ENCODE measurements around the gene CCNY.

DNA sequence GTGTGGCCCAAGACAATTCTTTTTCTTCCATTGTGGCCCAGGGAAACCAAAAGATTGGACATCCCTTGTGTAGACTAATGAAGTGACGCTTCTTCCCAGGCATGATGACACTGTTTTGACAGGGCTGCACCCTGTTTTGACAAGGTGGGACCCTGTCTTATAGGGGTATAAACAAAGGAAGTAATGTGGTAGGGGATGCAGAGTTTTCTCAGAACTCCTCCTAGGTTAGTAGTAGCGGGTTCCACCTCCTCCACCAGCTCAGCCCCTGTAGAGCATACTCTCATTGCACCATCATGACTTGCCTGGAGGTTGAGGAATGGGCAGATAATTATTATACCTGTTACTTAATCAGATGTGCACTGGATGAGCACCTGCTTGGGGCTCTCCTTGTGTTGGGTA, 123.1 kb downstream of the CCNY start:
- TF ChIP-seq, protein P1, sequence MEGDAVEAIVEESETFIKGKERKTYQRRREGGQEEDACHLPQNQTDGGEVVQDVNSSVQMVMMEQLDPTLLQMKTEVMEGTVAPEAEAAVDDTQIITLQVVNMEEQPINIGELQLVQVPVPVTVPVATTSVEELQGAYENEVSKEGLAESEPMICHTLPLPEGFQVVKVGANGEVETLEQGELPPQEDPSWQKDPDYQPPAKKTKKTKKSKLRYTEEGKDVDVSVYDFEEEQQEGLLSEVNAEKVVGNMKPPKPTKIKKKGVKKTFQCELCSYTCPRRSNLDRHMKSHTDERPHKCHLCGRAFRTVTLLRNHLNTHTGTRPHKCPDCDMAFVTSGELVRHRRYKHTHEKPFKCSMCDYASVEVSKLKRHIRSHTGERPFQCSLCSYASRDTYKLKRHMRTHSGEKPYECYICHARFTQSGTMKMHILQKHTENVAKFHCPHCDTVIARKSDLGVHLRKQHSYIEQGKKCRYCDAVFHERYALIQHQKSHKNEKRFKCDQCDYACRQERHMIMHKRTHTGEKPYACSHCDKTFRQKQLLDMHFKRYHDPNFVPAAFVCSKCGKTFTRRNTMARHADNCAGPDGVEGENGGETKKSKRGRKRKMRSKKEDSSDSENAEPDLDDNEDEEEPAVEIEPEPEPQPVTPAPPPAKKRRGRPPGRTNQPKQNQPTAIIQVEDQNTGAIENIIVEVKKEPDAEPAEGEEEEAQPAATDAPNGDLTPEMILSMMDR (IDR thresholded peaks at IDR 0.05 in 2 of 3, conservative IDR thresholded peaks at IDR 0.05 in 1 of 3; ENCODE audit: borderline replicate concordance in 1 of 3, insufficient read depth in 1 of 3, low read depth in 2 of 3, low read length in 2 of 3) = no peak
- TF ChIP-seq POLR2A (IDR thresholded peaks at IDR 0.05; ENCODE audit: borderline replicate concordance, extremely low read depth, insufficient read depth, insufficient read length) = no peak

All from HCT116 (cell line).